Measurements from ENCODE around the gene PRKAG2.

The PRKAG2 gene

DNA sequence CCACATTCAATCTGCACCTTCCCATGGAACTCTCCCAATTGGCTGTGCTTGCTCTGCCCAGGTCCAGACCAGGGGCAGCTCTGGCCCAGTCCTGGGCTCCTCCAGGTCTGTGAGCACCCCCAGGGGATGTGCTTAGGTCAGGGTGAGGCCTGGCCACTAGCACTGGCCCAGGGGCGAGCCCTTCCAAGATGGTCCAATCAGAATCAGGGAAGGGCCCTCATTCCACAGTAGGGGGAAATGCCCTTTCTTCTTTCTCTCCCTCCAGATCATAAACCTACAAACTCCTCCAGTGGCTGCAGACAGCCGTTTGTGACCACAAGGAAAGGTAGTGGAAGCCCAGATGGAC, 157.0 kb downstream of the PRKAG2 start:
- no peak for DNase-seq

DNA sequence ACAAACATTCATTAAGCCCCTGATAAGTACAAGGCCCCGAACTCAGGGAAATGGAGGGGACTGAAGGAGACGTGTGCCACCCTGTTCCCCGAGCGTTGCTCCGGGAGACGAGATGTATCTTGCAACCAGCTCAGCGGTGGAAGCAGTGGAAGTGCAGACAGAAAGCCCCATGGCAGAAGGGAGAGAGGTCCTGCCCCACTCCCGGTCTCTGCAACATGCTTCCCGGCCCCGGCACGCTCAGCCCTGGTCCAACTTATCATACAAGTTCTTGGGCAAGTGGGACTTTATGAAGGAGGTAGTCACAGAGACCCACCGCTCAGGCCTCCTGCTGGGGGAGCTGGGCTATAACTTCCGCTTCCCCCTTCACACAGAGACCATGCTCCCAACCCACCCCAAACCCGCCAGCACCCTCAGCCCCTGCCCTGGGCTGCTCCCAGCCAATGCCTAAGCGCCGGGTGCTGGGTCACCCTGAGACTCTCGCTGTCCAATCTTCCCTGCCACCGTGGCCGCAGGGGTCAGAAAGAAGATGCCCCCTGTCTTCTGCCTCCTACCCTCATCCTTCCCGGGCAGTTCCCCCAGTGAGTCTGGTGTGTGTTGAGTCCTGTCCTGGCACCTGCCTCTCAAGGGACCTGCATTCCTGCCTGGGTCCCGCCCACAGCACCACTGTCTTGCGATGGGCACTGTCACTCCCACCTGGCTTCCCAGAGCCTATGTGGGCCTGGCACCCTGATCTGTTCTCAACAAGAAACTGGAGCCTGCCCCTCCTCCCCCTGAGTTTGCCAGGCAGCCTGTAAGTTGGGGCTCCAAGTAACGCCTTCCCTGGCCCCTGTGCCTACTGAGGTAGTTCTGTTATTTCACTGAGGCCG, 157.7 kb downstream of the PRKAG2 start:
- DNase-seq = no peak

DNA sequence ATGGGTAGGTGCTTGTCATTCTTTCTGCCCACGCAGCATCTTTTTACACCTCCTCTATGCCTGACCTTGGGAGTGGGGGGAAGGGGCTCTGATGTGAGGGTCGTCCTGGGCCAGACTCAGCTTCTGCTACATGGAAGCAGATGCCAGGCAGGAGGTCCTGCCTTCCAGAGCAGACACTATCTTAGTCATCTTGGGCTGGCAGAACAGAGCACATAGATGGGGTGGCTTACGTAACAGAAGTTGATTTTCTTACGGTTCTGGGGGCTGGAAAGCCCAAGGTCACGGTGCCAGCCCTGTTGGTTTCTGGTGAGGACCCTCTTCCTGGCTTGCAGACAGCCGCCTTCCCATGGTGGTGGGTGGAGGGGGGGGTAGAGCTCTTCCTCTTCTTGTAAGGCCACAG, 159.0 kb downstream of the PRKAG2 start:
- no peak for DNase-seq

- DNase-seq = no peak
Measured at GRCh38 chr7:151717415-151717814, 159.5 kb downstream of the PRKAG2 start.

GRCh38 chr7:151716323-151716722, 160.6 kb downstream of the PRKAG2 start:
- DNase-seq = no peak

DNA sequence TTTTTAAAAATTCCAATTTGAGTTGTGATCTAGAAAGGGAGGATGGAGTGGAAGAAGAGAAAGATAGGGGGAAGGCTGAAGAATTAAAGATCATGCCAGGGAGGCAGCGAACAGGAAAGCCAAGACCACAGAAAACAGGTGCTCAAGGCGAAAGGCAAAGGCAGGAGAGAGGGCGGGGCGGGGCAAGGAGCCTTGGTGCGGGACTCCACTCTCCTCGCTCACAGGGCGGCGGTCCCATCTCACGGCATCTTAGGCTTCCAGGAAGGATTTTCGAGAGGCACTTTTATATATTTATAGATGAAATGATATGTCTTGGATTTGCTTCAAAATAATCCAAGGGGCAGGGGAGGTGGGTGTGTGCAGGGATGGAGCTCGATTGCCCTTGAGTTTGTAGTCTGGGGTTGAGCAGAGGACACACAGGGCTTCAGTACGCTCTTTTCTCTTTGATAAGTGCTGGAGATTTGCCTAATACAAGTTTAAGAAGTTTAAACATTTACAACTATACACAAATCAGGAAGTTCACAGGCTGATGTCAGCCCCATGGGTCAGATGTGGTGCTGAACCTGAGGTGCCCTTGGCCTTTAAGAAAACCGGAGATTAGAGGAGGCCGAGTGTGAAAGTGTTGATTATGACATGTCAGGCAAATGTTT, 161.1 kb downstream of the PRKAG2 start:
- DNase-seq = no peak

- no peak for DNase-seq
Measured at GRCh38 chr7:151714201-151714600, 162.7 kb downstream of the PRKAG2 start.

DNA sequence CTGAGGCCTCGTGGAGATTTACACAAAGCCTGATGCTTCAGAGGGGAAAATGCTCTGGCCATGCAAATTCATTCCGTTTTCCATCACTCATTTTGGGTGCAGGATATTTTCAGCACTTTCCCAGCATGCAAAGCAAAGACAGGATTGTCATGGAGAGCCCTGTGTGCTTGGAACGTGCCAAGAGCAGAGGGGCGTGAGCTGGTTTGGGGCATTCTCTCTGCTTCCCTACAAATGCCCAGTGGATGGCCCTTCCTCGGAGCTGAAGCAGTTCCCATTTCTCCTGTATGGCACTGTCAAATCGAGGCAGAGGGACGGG, 164.1 kb downstream of the PRKAG2 start:
- no peak for DNase-seq

DNA sequence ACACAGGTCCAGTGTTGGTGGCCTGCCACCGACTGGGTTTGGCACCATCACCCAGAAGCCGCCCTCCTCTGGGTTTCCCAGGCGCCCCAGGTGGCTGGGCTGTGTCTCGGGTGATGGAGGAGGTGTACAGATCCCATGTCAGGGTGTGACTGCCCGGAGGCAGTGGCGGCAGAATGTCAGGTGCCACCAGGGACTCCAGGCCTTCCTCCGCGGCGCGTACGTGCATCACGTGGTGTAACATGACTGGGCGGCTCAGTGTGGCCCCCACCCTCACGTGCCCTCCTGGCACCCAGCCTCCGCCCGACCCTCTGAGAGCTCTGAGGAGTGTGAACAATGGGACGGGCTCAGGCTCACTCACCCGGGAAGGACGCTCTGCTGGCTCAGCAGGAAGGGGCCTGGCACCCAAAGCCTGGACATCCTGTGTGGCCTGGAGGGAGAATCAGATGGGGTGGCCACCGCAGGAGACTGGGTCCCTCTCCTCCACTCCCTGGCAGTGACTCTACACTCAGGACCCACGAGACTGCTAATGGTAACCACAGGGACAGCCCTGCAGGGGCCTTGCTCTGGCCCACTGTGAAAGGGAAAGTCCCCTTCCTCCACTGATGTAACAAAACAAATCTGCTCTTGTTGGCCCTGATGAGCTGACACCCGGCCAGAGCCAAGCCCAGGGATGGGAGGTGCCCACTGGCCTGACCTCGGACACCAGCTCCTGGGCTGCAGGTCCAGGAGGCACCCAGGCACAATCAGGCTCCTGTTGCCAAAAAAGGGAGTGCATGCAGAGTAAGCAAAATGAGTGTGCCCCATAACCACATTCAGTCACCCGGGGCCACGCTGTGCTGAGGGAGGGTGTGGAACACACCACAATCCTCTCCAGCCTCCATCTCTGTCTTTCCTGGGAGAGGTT, 164.8 kb downstream of the PRKAG2 start:
- no peak for DNase-seq

DNA sequence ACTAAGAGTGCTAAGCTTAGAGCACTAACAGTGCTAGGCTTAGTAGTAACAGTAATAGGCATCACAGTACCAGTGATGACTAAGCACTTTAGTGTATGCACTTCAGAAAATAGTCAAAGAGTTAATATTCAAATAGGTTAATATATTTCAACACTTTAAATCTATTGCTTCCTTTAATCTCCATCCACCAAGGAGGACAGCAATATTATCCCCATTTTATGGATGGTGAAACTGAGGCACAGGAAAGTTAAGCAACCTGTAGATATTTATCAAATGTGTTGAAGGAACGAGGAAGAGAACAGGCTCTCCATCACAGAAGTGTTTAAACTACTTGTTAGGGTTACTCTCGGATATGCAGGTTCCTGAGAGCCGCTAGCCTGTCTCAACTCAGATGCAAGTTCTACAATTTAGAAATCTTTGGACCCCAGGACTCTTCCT, 165.5 kb downstream of the PRKAG2 start:
- no peak for DNase-seq

DNA sequence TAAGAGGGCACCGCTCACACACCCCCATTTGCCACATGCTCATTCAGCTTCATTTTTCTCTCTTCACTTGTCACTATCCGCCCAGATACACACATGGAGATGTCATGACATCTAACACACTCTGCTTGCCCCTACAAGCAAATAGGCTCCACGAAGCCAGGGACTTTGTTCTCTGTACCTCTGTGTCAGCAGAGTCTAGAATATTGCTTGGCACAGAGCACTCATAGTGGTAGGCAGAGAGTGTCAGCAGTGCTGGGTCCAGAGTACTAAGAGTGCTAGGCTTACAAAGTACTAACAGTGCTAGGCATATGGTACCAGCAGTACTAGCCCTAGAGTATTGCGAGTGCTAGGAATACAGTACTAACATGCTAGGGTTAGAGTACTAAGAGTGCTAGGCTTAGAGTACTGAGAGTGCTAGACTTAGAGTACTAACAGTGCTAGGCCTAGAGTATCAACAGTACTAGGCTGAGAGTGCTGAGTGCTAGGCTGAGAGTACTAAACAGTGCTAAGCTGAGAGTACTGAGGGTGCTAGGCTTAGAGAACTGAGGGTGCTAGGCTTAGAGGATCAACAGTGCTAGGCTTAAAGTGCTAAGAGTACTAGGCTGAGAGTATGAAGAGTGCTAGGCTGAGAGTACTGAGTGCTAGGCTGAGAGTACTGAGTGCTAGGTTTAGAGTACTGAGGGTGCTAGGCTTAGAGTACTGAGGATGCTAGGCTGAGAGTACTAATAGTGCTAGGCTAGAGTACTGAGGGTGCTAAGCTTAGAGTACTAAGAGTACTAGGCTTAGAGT, 166.1 kb downstream of the PRKAG2 start:
- DNase-seq = no peak

DNA sequence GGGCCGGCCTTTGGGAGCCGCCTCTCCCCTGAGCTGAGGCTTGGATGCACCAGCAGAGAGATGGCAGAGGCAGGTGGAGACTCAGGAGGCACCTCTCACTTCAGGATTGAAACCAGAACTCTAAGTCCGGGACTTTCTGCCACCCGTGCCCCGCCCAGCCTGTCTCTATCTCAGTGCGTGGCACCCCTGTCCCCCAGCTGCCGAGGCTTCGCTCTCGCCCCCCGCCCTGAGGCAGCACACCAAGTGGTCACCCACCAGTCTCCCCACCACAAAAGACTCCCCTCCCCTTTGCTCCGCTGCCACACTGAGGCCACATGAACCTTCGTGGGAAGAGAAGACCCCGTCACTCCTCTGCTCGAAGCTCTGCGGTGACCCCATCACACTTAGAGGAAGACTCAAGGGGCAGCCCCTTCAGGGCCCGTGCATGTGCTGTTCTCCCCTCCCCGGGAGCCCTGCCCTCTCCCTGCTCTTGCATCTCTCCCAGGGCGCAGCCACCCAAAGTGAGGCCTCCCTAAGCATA, 166.7 kb downstream of the PRKAG2 start:
- DNase-seq = no peak

GRCh38 chr7:151709141-151710038, 167.5 kb downstream of the PRKAG2 start:
- DNase-seq = no peak

DNA sequence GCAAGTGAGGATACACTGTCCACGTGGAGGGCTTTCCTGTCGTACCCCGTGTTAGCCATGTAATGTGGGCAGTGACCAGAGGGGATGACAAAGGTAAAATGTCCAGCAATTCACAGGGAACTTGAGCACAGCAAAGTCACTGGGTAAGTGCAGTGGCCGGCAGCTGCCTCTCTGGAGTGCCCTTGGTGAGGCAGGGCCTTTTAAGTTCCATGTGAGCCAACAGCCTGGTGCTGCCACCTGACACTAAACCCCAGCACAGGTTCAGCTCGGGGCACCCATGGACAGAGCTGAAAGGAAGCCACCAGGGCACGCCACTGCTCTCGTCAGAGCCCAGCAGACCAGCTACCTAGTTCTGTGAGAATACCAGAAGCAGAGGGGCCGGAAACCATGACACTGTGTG, 168.3 kb downstream of the PRKAG2 start:
- DNase-seq = no peak

- no peak for DNase-seq
Measured at GRCh38 chr7:151707757-151708156, 169.2 kb downstream of the PRKAG2 start.

DNA sequence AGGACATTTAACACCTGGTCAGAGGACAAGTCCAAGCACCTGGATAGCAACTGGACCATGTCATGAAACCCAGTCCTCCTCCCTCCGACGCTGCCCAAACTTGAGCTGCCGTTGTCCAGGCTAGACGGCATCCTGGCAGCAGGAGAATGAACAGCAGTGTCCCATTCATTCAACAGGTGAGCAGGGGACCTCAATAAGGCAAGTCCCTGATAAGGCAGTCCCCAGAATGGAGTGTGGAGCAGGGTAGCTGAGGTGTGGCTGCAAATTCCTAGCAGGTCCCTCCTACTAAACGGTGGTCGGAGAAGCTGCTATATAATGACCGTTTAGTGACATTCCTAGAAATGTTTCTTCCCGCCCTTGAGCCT, 169.8 kb downstream of the PRKAG2 start:
- DNase-seq = no peak

DNA sequence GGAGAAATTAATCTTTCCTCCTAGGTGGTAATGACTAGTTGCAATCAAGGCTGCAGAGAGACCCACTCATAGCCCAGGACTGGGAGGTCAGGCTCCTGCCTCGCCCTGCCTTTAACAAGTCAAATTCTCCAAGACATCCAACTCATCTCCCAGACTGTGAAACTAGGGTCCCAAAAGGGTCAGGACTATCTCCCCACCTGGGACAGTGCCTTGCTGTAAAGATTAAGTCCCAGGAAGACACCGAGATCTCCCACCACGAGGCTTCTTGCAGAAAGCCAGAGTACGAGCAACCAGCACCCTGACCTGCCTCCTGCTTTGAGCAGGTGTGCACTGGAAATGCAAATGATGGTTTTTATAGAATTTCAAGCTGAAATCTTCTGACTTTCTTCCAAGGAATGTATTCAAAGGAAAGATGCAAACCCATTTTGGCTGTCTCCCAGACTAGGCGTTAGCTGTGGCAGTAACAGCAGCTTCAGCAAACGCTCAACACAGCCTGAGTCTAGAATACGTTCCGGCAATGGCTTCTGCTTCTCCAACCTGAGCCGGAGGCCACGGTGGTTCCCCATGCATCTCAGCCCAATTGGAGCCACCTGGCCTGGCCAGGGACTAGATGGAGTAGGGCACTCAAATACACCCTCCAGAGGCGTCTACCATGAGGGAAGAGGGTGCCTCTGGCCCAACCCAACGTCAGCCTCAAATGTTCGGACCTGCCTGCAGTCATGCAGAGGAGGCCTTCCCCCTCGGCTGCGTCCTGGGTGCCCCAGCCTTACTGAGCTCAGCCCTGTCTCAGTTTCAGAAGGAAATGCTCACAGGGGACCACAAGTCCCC, 170.4 kb downstream of the PRKAG2 start:
- DNase-seq = no peak

GRCh38 chr7:151705636-151706276, 171.2 kb downstream of the PRKAG2 start:
- peak in 1 of 2 donors; percentile 13 for DNase-seq

- no peak for DNase-seq
Measured at GRCh38 chr7:151704960-151705635, 171.8 kb downstream of the PRKAG2 start.
